K562 (cell line): ENCODE results near the gene PCF11. TPM values are rescaled to one million over a fixed set of nuclear protein-coding genes. Genes with fewer than 3 reads are reported as not detected.
A peak's percentile ranks its signal among the peaks of the same experiment; 100 is the strongest.

Source experiments
- ARNT ChIP-seq, 2 experiments: fragments of 450-650 bp; IDR thresholded peaks; 2 replicates each; pipeline ENCODE4 v1.6.1; 2016; ENCODE audit warnings: mild to moderate bottlenecking in 1 of 2
- BMI1 ChIP-seq: fragments of 150-350 bp; IDR thresholded peaks from 2 replicates; pipeline ENCODE4 v1.6.1; 2014; ENCODE audit warnings: low read length
- ERF ChIP-seq: fragments of 450-650 bp; formaldehyde crosslinking; IDR thresholded peaks from 2 replicates; pipeline ENCODE4 v1.4.0; 2020; ENCODE audit warnings: mild to moderate bottlenecking, mixed read lengths
- GABPB1 ChIP-seq: sonication (generic); formaldehyde crosslinking; IDR thresholded peaks from 2 replicates; pipeline ENCODE4 v1.8.0; 2022; ENCODE audit warnings: mild to moderate bottlenecking, missing genetic modification reagents
- HDGF ChIP-seq: fragments of 450-650 bp; IDR thresholded peaks from 2 replicates; pipeline ENCODE4 v1.6.1; 2016
- HNRNPUL1 ChIP-seq: fragments of 200-400 bp; formaldehyde crosslinking; IDR thresholded peaks from 2 replicates; pipeline ENCODE4 v1.6.1; 2017; ENCODE audit warnings: low read length
- KLF1 ChIP-seq: fragments of 450-650 bp; IDR thresholded peaks from 2 replicates; pipeline ENCODE4 v1.6.1; 2016; ENCODE audit warnings: missing genetic modification characterization, missing compliant biosample characterization
- LCOR ChIP-seq: sonication (generic); formaldehyde crosslinking; IDR thresholded peaks from 2 replicates; pipeline ENCODE4 v1.8.0; 2022; ENCODE audit warnings: mild to moderate bottlenecking, missing genetic modification reagents
- MECOM ChIP-seq: fragments of 250-450 bp; sonication (Bioruptor Pico); IDR thresholded peaks from 2 replicates; pipeline ENCODE4 v1.8.0; 2022; ENCODE audit warnings: inconsistent platforms
- MED1 ChIP-seq: sonication (generic); formaldehyde crosslinking; IDR thresholded peaks from 2 replicates; pipeline ENCODE4 v1.8.1; 2023; ENCODE audit warnings: missing genetic modification reagents, borderline replicate concordance
- MXI1 ChIP-seq: IDR thresholded peaks from 2 replicates; pipeline ENCODE4 v1.6.1; 2011; ENCODE audit warnings: low read depth, mild to moderate bottlenecking, improper control_type of control experiment, low read length
- MYNN ChIP-seq, 2 experiments: sonication (generic); formaldehyde crosslinking in 1 of 2; IDR thresholded peaks; 2 replicates each; pipeline versions ENCODE4 v1.5.0 to v1.6.1; 2016 to 2020; ENCODE audit warnings: antibody characterized with exemption in 1 of 2, missing genetic modification reagents in 1 of 2
- NFATC3 ChIP-seq: fragments of 450-650 bp; IDR thresholded peaks from 2 replicates; pipeline ENCODE4 v1.6.1; 2017; ENCODE audit warnings: mild to moderate bottlenecking
- PHF8 ChIP-seq: fragments of 200-600 bp; sonication (generic); IDR thresholded peaks from 2 replicates; pipeline ENCODE4 v1.6.1; 2012; ENCODE audit warnings: mixed run types, mild to moderate bottlenecking, inconsistent platforms, low read length, moderate library complexity, borderline replicate concordance
- RFX7 ChIP-seq: fragments of 250-450 bp; sonication (Bioruptor Pico); IDR thresholded peaks from 2 replicates; pipeline ENCODE4 v1.5.1; 2021; ENCODE audit warnings: mild to moderate bottlenecking
- SRSF7 ChIP-seq: fragments of 200-400 bp; formaldehyde crosslinking; optimal IDR thresholded peaks from 2 replicates; pipeline ENCODE3; 2017; ENCODE audit warnings: mild to moderate bottlenecking, low read depth, low read length
- ZFPM2 ChIP-seq: fragments of 250-450 bp; sonication (Bioruptor Pico); IDR thresholded peaks from 2 replicates; pipeline ENCODE4 v1.5.1; 2022; ENCODE audit warnings: mild to moderate bottlenecking
- ZNF407 ChIP-seq: fragments of 450-650 bp; IDR thresholded peaks from 2 replicates; pipeline ENCODE4 v1.6.1; 2016; ENCODE audit warnings: low read depth
- ZNF551 ChIP-seq: fragments of 250-450 bp; sonication (Bioruptor Pico); IDR thresholded peaks from 2 replicates; pipeline ENCODE4 v1.5.0; 2021; ENCODE audit warnings: mild to moderate bottlenecking, moderate library complexity
- ZNF589 ChIP-seq: fragments of 200-800 bp; sonication (Bioruptor generic); IDR thresholded peaks from 2 replicates; pipeline ENCODE4 v1.6.1; 2016; ENCODE audit warnings: low read depth, missing genetic modification characterization, missing compliant biosample characterization
- polyA plus RNA-seq, 8 experiments: library from polyadenylated mRNA; depleted of rRNA in 4 of 8; stranded (reverse) in 5 of 8; unstranded in 3 of 8; fragments of >200 nt; fragmentation: Nextera tagmentation in 2 of 8; fragmentation: Illumina TruSeq in 1 of 8; extraction: Ambion mirVana in 2 of 8; extraction: Trizol in 1 of 8; gene quantifications; 2 replicates each; pipeline versions ENCODE4 v1.2.1 to v1.2.3, GENCODE V29; 2011 to 2014; ENCODE audit warnings: inconsistent platforms in 1 of 8, missing spikeins in 1 of 8
- total RNA-seq, 7 experiments: library from RNA; depleted of rRNA in 6 of 7; stranded (reverse); fragments of >200 nt in 6 of 7; fragmentation: Illumina TruSeq in 2 of 7; extraction: Trizol in 2 of 7; gene quantifications; 2 replicates each; pipeline versions ENCODE4 v1.2.1 to v1.2.3, GENCODE V29; 2011 to 2021; ENCODE audit warnings: low replicate concordance in 1 of 7
- TF ChIP-seq, protein P1 (sequence below): conservative IDR thresholded peaks from 2 replicates; pipeline ENCODE4 v1.6.1; 2011; ENCODE audit warnings: low read depth, mild to moderate bottlenecking, low read length; ENCODE audit not compliant: control insufficient read depth

Gene PCF11
- total and polyA plus RNA-seq, 9 of the 15 experiments (the other 6 are each of a cell fraction or from before 2014, with no cell fraction given), result 9.3 to 91.6 (median 54.4) TPM

DNA sequence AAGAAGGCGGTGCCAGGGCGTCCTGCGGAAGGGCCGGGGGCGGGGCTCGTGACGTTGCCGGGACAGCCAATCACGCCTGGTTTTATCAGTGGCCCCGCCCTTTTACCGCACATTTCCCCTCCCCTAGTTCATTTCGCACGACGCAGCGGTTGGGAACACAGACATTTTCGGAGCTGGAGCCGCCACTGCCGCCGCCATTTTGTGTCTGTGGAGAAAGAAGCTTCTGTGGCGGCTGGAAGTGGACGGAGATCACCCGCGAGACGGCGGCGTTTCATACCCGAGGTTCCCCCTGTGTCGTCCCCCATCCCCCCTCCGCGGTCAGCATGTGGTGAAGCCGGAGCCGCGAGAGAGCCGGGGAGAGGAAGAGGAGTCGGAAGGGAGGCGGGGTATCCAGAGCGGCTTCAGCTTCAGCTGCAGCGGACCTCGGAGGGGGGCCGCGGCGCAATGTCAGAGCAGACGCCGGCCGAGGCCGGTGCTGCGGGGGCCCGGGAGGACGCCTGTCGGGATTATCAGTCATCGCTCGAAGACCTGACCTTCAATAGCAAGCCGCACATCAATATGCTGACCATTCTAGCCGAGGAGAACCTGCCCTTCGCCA is at the start of gene PCF11 (continued):
- TF ChIP-seq SRSF7 (no peak), ARNT (IDR thresholded peaks at IDR 0.05) (no peak), LCOR (peak; percentile 13; the same call in 1 of the 2 replicates), RFX7 (CRISPR knock-in tag) (no peak), MXI1 (no peak), BMI1 (no peak), GABPB1 (CRISPR knock-in tag) (no peak), HDGF (no peak), ZNF407 (no peak), MECOM (CRISPR knock-in tag) (no peak), MED1 (CRISPR knock-in tag) (no peak), NFATC3 (no peak), KLF1 (tag) (peak; percentile 19; the same call in 1 of the 2 replicates), ZNF589 (CRISPR knock-in tag) (no peak), MYNN (IDR thresholded peaks at IDR 0.05) (no peak; the same call in 1 of the 2 replicates), MYNN (CRISPR knock-in tag; IDR thresholded peaks at IDR 0.05) (no peak), ERF (no peak), ZFPM2 (CRISPR knock-in tag) (no peak), HNRNPUL1 (no peak), ZNF551 (no peak), PHF8 (peak; percentile 73)
- TF ChIP-seq, protein P1, sequence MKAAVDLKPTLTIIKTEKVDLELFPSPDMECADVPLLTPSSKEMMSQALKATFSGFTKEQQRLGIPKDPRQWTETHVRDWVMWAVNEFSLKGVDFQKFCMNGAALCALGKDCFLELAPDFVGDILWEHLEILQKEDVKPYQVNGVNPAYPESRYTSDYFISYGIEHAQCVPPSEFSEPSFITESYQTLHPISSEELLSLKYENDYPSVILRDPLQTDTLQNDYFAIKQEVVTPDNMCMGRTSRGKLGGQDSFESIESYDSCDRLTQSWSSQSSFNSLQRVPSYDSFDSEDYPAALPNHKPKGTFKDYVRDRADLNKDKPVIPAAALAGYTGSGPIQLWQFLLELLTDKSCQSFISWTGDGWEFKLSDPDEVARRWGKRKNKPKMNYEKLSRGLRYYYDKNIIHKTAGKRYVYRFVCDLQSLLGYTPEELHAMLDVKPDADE, result peak; percentile 64; the same call in 1 of the 2 replicates
